Activated CD8-positive, alpha-beta memory T cell treated with anti-CD3 and anti-CD28 coated beads, Interleukin-2, amount 50 U/mL, for 48 hours (primary cell): ENCODE data around the gene ACAA1.

Experiments used
- DNase-seq: peaks from one replicate; pipeline ENCODE4 v3.0.0-alpha.2; 2020

ACAA1 gene

GRCh38 chr3:38117748-38118420 is 19.0 kb downstream of the ACAA1 start:
- peak; percentile 87 for DNase-seq

GRCh38 chr3:38117163-38117716 is 19.7 kb downstream of the ACAA1 start:
- DNase-seq = no peak

GRCh38 chr3:38116471-38117162 is 20.3 kb downstream of the ACAA1 start:
- DNase-seq = no peak

GRCh38 chr3:38115645-38116427 is 21.1 kb downstream of the ACAA1 start:
- DNase-seq = peak; percentile 46

GRCh38 chr3:38114875-38115644 is 21.9 kb downstream of the ACAA1 start:
- DNase-seq = peak; percentile 50

- peak; percentile 49 for DNase-seq
These were observed 22.7 kb downstream of the ACAA1 start for GRCh38 chr3:38114052-38114874.

- DNase-seq = no peak
These were observed 24.6 kb downstream of the ACAA1 start for GRCh38 chr3:38112378-38112761.

GRCh38 chr3:38111696-38112377 is 25.1 kb downstream of the ACAA1 start:
- no peak for DNase-seq

- DNase-seq = no peak
These were observed 25.7 kb downstream of the ACAA1 start for GRCh38 chr3:38111201-38111600.

- DNase-seq = no peak
These were observed 26.4 kb downstream of the ACAA1 start for GRCh38 chr3:38110314-38111050.

- DNase-seq = peak; percentile 40
These were observed 27.2 kb downstream of the ACAA1 start for GRCh38 chr3:38109580-38110313.

GRCh38 chr3:38108649-38109579 is 28.0 kb downstream of the ACAA1 start:
- peak; percentile 47 for DNase-seq

- no peak for DNase-seq
These were observed 28.8 kb downstream of the ACAA1 start for GRCh38 chr3:38107911-38108648.

GRCh38 chr3:38105525-38105924 is 31.4 kb downstream of the ACAA1 start:
- no peak for DNase-seq

GRCh38 chr3:38102444-38102814 is 34.5 kb downstream of the ACAA1 start:
- DNase-seq = no peak

GRCh38 chr3:38101811-38102443 is 35.0 kb downstream of the ACAA1 start:
- no peak for DNase-seq

- no peak for DNase-seq
These were observed 36.4 kb downstream of the ACAA1 start for GRCh38 chr3:38100498-38100897.
